HG02571 (cell line): ENCODE results near the gene CDK5.
A peak's percentile ranks its signal among the peaks of the same experiment; 100 is the strongest.

Experiments used
- ATAC-seq: cut with Tn5 transposase; IDR thresholded peaks from one replicate; pipeline ENCODE4 v1.9.1; 2021; ENCODE audit warnings: mild to moderate bottlenecking, moderate library complexity; ENCODE audit not compliant: unreplicated experiment

CDK5 gene

DNA sequence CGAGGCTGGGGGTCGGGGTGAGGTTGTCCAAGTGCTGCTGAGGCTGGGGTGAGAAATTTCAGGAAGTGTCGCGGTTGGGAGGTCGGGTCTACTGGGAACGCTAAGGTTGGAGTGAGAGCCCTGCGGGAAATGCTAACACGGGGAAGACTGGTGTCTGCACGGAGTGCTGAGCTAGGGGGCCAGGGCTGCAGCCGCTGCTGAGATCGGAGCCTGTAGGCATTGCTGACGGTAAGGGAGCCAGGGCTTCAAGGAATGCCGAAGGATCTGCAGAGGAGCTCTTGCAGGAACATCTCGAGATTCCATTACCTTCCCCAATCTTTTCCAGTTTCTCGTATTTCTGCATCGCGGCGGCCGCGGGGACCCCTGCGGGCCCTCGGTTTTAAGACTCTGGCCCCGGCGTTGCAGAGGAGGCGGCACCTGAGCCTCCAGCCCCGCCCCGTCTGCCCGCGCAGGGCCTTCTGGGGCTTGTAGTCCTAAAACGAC lies at the start of gene CDK5:
Gene CDK5 (minus strand): TSS at position 392 of the 483 bp plus-strand sequence. CDS start 49 bp downstream, at position 343.
- peak; percentile 7 for ATAC-seq

- ATAC-seq = no peak
Measured at GRCh38 chr7:151104411-151105235, 46.9 kb upstream of the CDK5 start.

GRCh38 chr7:151103973-151104372 lies 46.3 kb upstream of the CDK5 start:
- ATAC-seq = no peak

- no peak for ATAC-seq
Measured at GRCh38 chr7:151102991-151103390, 45.3 kb upstream of the CDK5 start.

- no peak for ATAC-seq
Measured at GRCh38 chr7:151101621-151102396, 44.1 kb upstream of the CDK5 start.

GRCh38 chr7:151100921-151101320 lies 43.2 kb upstream of the CDK5 start:
- no peak for ATAC-seq

GRCh38 chr7:151099486-151100211 lies 42.0 kb upstream of the CDK5 start:
- no peak for ATAC-seq

- no peak for ATAC-seq
Measured at GRCh38 chr7:151095828-151096475, 38.3 kb upstream of the CDK5 start.

- no peak for ATAC-seq
Measured at GRCh38 chr7:151095123-151095797, 37.6 kb upstream of the CDK5 start.

DNA sequence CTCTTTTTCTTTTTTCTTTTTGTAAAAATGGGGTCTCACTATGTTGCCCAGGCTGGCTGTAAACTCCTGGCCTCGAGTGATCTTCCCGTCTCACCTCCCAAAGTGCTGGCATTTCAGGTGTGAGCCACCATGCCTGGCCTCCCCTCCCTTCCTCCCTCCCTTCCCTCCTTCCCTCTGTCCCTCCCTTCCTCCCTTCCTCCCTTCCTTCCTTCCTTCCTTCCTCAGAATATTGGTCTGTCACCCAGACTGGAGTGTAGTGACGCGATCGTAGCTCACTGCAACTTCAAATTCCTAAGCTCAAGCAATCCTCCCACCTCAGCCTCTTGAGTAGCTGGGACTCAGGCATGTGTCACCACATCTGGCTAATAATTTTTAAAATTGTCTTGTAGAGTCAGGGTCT lies 37.0 kb upstream of the CDK5 start:
- ATAC-seq = no peak

DNA sequence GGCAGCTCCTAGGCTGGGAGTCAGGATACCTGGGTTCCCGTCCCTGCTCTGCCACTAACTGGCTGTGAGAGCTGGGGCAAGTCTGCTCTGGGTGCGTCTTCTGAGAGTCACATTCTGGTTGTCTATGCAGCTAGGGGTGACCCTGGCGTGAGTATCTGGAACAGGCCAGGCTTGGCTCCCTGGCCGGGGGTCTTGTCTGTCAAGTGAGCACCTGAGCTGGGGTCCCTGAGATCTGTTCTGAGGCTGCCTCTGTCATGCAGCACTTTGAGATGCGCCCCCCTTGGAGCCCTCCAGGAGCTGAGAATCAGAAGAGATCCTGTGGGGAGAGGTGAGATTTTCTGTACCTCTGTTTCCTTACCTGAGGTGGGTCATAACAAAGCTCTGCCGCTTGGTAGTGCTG lies 36.1 kb upstream of the CDK5 start:
- ATAC-seq = no peak

- ATAC-seq = no peak
Measured at GRCh38 chr7:151091988-151092387, 34.3 kb upstream of the CDK5 start.

- no peak for ATAC-seq
Measured at GRCh38 chr7:151091431-151091830, 33.7 kb upstream of the CDK5 start.

- no peak for ATAC-seq
Measured at GRCh38 chr7:151091003-151091402, 33.3 kb upstream of the CDK5 start.

- no peak for ATAC-seq
Measured at GRCh38 chr7:151089893-151090730, 32.4 kb upstream of the CDK5 start.

DNA sequence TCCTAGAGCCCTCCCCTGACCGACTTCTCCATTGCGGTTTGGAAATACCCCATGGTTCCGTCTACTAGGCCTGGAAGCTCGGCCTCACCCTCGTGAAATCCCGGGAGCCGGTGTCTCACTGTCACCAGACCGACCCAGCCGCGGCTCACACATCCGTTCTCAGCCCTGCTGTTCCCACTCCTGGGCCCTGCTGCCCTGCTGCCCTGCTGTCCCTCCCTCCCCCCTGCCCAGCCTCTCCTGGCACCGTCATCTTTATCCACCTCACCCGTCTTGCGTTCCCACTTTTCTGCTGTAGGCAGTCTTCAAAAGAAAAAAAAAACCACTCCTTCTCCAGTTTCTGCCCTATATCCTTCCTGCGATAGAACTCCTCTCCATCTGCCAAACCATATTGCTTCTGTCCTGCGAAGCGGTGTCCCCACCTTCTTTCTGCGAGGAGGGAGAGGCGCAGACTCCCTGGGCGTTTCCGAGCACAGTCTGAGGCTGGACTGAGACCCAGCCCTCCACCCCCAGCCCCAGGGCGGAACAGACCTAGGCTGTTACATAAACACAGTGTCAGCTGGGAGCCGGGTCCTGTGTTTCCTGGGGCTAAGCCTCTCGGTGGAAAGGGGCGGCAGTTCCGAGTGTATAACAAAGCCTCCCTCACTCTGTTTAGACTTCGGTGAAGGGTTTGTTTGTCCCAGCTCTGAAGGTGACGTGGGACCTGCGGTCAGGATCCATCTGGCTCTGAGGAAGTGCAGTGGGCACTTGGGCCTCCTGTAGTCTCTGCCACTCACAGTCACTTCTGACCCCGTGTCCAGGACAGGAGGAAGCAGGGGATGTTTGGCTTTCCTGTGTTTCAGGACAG lies 31.4 kb upstream of the CDK5 start:
- no peak for ATAC-seq

- ATAC-seq = no peak
Measured at GRCh38 chr7:151088019-151088855, 30.5 kb upstream of the CDK5 start.
